ENCODE measurements around the gene ATP5MC2.
A peak's percentile ranks its signal among the peaks of the same experiment; 100 is the strongest.
"Not testable (repeated sequence)": the region's sequence is repeated elsewhere in the genome, so short reads cannot be mapped to it uniquely, and the experiment has no call there.

The ATP5MC2 gene

GRCh38 chr12:53686436-53686835, 10.6 kb upstream of the ATP5MC2 start:
- Histone ChIP-seq H3K4me2 (ENCODE audit: low read length) (no peak overlapping the region), H3K4me1 (ENCODE audit: control insufficient read depth, insufficient read depth, low read length) (no peaks in the 10 kb centered on the region), H3K4me3 (ENCODE audit: low read length) (no peak overlapping the region), H3K9me3 (replicated peaks; ENCODE audit: low read length) (no peaks in the 10 kb centered on the region), H3K9ac (ENCODE audit: low read depth, low read length) (no peak overlapping the region), H3K36me3 (ENCODE audit: insufficient read depth, low read length) (no peaks in the 10 kb centered on the region), H3K27me3 (ENCODE audit: control insufficient read depth, insufficient read depth, low read length) (peaks cover 21% of the 10 kb centered on the region)

GRCh38 chr12:53684654-53685220, 8.9 kb upstream of the ATP5MC2 start:
- no peaks in the 10 kb centered on the region for H3K36me3 ChIP-seq (ENCODE audit: insufficient read depth, low read length)
- no peaks in the 10 kb centered on the region for H3K9me3 ChIP-seq (replicated peaks; ENCODE audit: low read length)

GRCh38 chr12:53683983-53684382, 8.1 kb upstream of the ATP5MC2 start:
- Histone ChIP-seq H3K36me3 (ENCODE audit: insufficient read depth, low read length) (no peaks in the 10 kb centered on the region), H3K9ac (ENCODE audit: low read depth, low read length) (no peak overlapping the region), H3K4me1 (ENCODE audit: control insufficient read depth, insufficient read depth, low read length) (no peaks in the 10 kb centered on the region), H3K4me2 (ENCODE audit: low read length) (no peak overlapping the region), H3K4me3 (ENCODE audit: low read length) (no peak overlapping the region), H3K27me3 (ENCODE audit: control insufficient read depth, insufficient read depth, low read length) (peaks cover 12% of the 10 kb centered on the region), H3K9me3 (replicated peaks; ENCODE audit: low read length) (no peaks in the 10 kb centered on the region)

More at GRCh38 chr12:53684654-53685220, 8.9 kb upstream of the ATP5MC2 start:
- Histone ChIP-seq H3K4me2 (ENCODE audit: low read length) (no peak overlapping the region), H3K4me3 (ENCODE audit: low read length) (no peak overlapping the region), H3K27me3 (ENCODE audit: control insufficient read depth, insufficient read depth, low read length) (peaks cover 17% of the 10 kb centered on the region), H3K4me1 (ENCODE audit: control insufficient read depth, insufficient read depth, low read length) (no peaks in the 10 kb centered on the region), H3K9ac (ENCODE audit: low read depth, low read length) (no peak overlapping the region)

- Histone ChIP-seq H3K4me2 (ENCODE audit: low read length) (no peak overlapping the region), H3K36me3 (ENCODE audit: insufficient read depth, low read length) (no peaks in the 10 kb centered on the region), H3K9ac (ENCODE audit: low read depth, low read length) (no peak overlapping the region), H3K4me1 (ENCODE audit: control insufficient read depth, insufficient read depth, low read length) (peaks cover 1% of the 10 kb centered on the region), H3K9me3 (replicated peaks; ENCODE audit: low read length) (no peaks in the 10 kb centered on the region), H3K4me3 (ENCODE audit: low read length) (no peak overlapping the region), H3K27me3 (ENCODE audit: control insufficient read depth, insufficient read depth, low read length) (peaks cover 9% of the 10 kb centered on the region)
Measured at GRCh38 chr12:53683494-53683893, 7.6 kb upstream of the ATP5MC2 start.

- peaks cover 27% of the 10 kb centered on the region for H3K4me1 ChIP-seq (ENCODE audit: control insufficient read depth, insufficient read depth, low read length)
- H3K4me2 ChIP-seq (ENCODE audit: low read length); H3K4me3 ChIP-seq (ENCODE audit: low read length); H3K9ac ChIP-seq (ENCODE audit: low read depth, low read length); H3K9me3 ChIP-seq (replicated peaks; ENCODE audit: low read length); H3K36me3 ChIP-seq (ENCODE audit: insufficient read depth, low read length); H3K27me3 ChIP-seq (ENCODE audit: control insufficient read depth, insufficient read depth, low read length): not testable (repeated sequence)
Measured at GRCh38 chr12:53680061-53680460, 4.2 kb upstream of the ATP5MC2 start.

- H3K4me3 ChIP-seq (ENCODE audit: low read length), result peak overlapping the region; percentile 61
- no peaks in the 10 kb centered on the region for H3K9me3 ChIP-seq (replicated peaks; ENCODE audit: low read length)
Measured at GRCh38 chr12:53677800-53678148, 1.9 kb upstream of the ATP5MC2 start.

GRCh38 chr12:53677016-53677799, 1.3 kb upstream of the ATP5MC2 start:
- H3K27me3 ChIP-seq (ENCODE audit: control insufficient read depth, insufficient read depth, low read length), result no peaks in the 10 kb centered on the region
- peaks cover 13% of the 10 kb centered on the region for H3K36me3 ChIP-seq (ENCODE audit: insufficient read depth, low read length)
- H3K4me2 ChIP-seq (ENCODE audit: low read length), result peak overlapping the region; percentile 85
- peak overlapping the region; percentile 91 for H3K9ac ChIP-seq (ENCODE audit: low read depth, low read length)
- H3K4me1 ChIP-seq (ENCODE audit: control insufficient read depth, insufficient read depth, low read length), result peaks cover 35% of the 10 kb centered on the region
- no peaks in the 10 kb centered on the region for H3K9me3 ChIP-seq (replicated peaks; ENCODE audit: low read length)
- H3K4me3 ChIP-seq (ENCODE audit: low read length), result peak overlapping the region; percentile 61

More at GRCh38 chr12:53677800-53678148, 1.9 kb upstream of the ATP5MC2 start:
- Histone ChIP-seq H3K27me3 (ENCODE audit: control insufficient read depth, insufficient read depth, low read length) (no peaks in the 10 kb centered on the region), H3K4me2 (ENCODE audit: low read length) (peak overlapping the region; percentile 85), H3K4me1 (ENCODE audit: control insufficient read depth, insufficient read depth, low read length) (peaks cover 35% of the 10 kb centered on the region), H3K36me3 (ENCODE audit: insufficient read depth, low read length) (peaks cover 7% of the 10 kb centered on the region), H3K9ac (ENCODE audit: low read depth, low read length) (peak overlapping the region; percentile 91)

GRCh38 chr12:53676656-53677015, 753 bp upstream of the ATP5MC2 start:
- peak overlapping the region; percentile 61 for H3K4me3 ChIP-seq (ENCODE audit: low read length)
- no peaks in the 10 kb centered on the region for H3K9me3 ChIP-seq (replicated peaks; ENCODE audit: low read length)
- peak overlapping the region; percentile 91 for H3K9ac ChIP-seq (ENCODE audit: low read depth, low read length)
- H3K27me3 ChIP-seq (ENCODE audit: control insufficient read depth, insufficient read depth, low read length), result no peaks in the 10 kb centered on the region
- peaks cover 35% of the 10 kb centered on the region for H3K4me1 ChIP-seq (ENCODE audit: control insufficient read depth, insufficient read depth, low read length)
- peak overlapping the region; percentile 85 for H3K4me2 ChIP-seq (ENCODE audit: low read length)
- H3K36me3 ChIP-seq (ENCODE audit: insufficient read depth, low read length), result peaks cover 19% of the 10 kb centered on the region

- no peaks in the 10 kb centered on the region for H3K27me3 ChIP-seq (ENCODE audit: control insufficient read depth, insufficient read depth, low read length)
- H3K4me3 ChIP-seq (ENCODE audit: low read length), result peak overlapping the region; percentile 85
- H3K4me2 ChIP-seq (ENCODE audit: low read length), result peak overlapping the region; percentile 96
- peaks cover 35% of the 10 kb centered on the region for H3K4me1 ChIP-seq (ENCODE audit: control insufficient read depth, insufficient read depth, low read length)
- H3K9me3 ChIP-seq (replicated peaks; ENCODE audit: low read length), result no peaks in the 10 kb centered on the region
- peaks cover 32% of the 10 kb centered on the region for H3K36me3 ChIP-seq (ENCODE audit: insufficient read depth, low read length)
- peak overlapping the region; percentile 85 for H3K9ac ChIP-seq (ENCODE audit: low read depth, low read length)
Measured at GRCh38 chr12:53674977-53675700, 744 bp downstream of the ATP5MC2 start.

- Histone ChIP-seq H3K9me3 (replicated peaks; ENCODE audit: low read length) (no peaks in the 10 kb centered on the region), H3K4me3 (ENCODE audit: low read length) (no peak overlapping the region)
Measured at GRCh38 chr12:53670971-53671370, 4.9 kb downstream of the ATP5MC2 start.

GRCh38 chr12:53670308-53670707, 5.6 kb downstream of the ATP5MC2 start:
- Histone ChIP-seq H3K9me3 (replicated peaks; ENCODE audit: low read length) (no peaks in the 10 kb centered on the region), H3K4me1 (ENCODE audit: control insufficient read depth, insufficient read depth, low read length) (peaks cover 11% of the 10 kb centered on the region), H3K4me3 (ENCODE audit: low read length) (no peak overlapping the region), H3K4me2 (ENCODE audit: low read length) (no peak overlapping the region), H3K9ac (ENCODE audit: low read depth, low read length) (no peak overlapping the region), H3K36me3 (ENCODE audit: insufficient read depth, low read length) (peaks cover 65% of the 10 kb centered on the region), H3K27me3 (ENCODE audit: control insufficient read depth, insufficient read depth, low read length) (no peaks in the 10 kb centered on the region)

More at GRCh38 chr12:53670971-53671370, 4.9 kb downstream of the ATP5MC2 start:
- Histone ChIP-seq H3K4me1 (ENCODE audit: control insufficient read depth, insufficient read depth, low read length) (peaks cover 11% of the 10 kb centered on the region), H3K9ac (ENCODE audit: low read depth, low read length) (no peak overlapping the region), H3K4me2 (ENCODE audit: low read length) (no peak overlapping the region), H3K36me3 (ENCODE audit: insufficient read depth, low read length) (peaks cover 60% of the 10 kb centered on the region), H3K27me3 (ENCODE audit: control insufficient read depth, insufficient read depth, low read length) (no peaks in the 10 kb centered on the region)

Measured in skeletal muscle satellite cell (primary cell).